Skin of body (tissue), 2 donors: ENCODE measurements around the gene L3HYPDH. TPM values are rescaled to one million over a fixed set of nuclear protein-coding genes. Genes with fewer than 3 reads are reported as not detected.

Experiments used
- DNase-seq: peaks from one replicate; lab custom pipeline; 2025; lab: John Stamatoyannopoulos, UW
- total RNA-seq: library from RNA; depleted of rRNA; stranded (reverse); fragments of >200 nt; gene quantifications from one replicate; pipeline ENCODE4 v1.2.3, GENCODE V29; 2014

L3HYPDH gene
- total RNA-seq, result 35.1 TPM

GRCh38 chr14:59483819-59484638, at the start of gene L3HYPDH, which contains the start of gene JKAMP:
TSS of gene L3HYPDH (minus strand) at chr14:59484408. CDS start at chr14:59484316, 92 bp downstream.
TSS of gene JKAMP (plus strand) at chr14:59484517. CDS start at chr14:59484590, 73 bp downstream.
- DNase-seq, result peak; percentile 96

GRCh38 chr14:59532419-59532818, 48.2 kb upstream of the L3HYPDH start:
- no peak for DNase-seq

GRCh38 chr14:59530349-59530748, 46.1 kb upstream of the L3HYPDH start:
- DNase-seq, result no peak

GRCh38 chr14:59529189-59529588, 45.0 kb upstream of the L3HYPDH start:
- DNase-seq, result no peak

GRCh38 chr14:59520224-59520623, 36.0 kb upstream of the L3HYPDH start:
- DNase-seq, result no peak

GRCh38 chr14:59511916-59512575, 27.8 kb upstream of the L3HYPDH start:
- no peak for DNase-seq

- no peak for DNase-seq
These were observed 26.8 kb upstream of the L3HYPDH start for GRCh38 chr14:59510966-59511365.

- no peak for DNase-seq
These were observed 25.8 kb upstream of the L3HYPDH start for GRCh38 chr14:59510001-59510400.

GRCh38 chr14:59509101-59509500, 24.9 kb upstream of the L3HYPDH start:
- no peak for DNase-seq

- DNase-seq, result no peak
These were observed 23.5 kb upstream of the L3HYPDH start for GRCh38 chr14:59507752-59508103.

- peak; percentile 21 for DNase-seq
These were observed 23.0 kb upstream of the L3HYPDH start for GRCh38 chr14:59507063-59507751.

- no peak for DNase-seq
These were observed 19.0 kb upstream of the L3HYPDH start for GRCh38 chr14:59503256-59503655.

GRCh38 chr14:59500732-59501131, 16.5 kb upstream of the L3HYPDH start:
- no peak for DNase-seq

- DNase-seq, result no peak
These were observed 8.2 kb upstream of the L3HYPDH start for GRCh38 chr14:59492384-59492783.

- no peak for DNase-seq
These were observed 6.5 kb upstream of the L3HYPDH start for GRCh38 chr14:59490756-59491155.

- peak; percentile 73 for DNase-seq
These were observed 499 bp upstream of the L3HYPDH start for GRCh38 chr14:59484639-59485175.

GRCh38 chr14:59483363-59483762, 845 bp downstream of the L3HYPDH start:
- DNase-seq, result peak; percentile 35

- peak; percentile 49 for DNase-seq
These were observed 1.5 kb downstream of the L3HYPDH start for GRCh38 chr14:59482541-59483331.

- peak; percentile 7 for DNase-seq
These were observed 2.2 kb downstream of the L3HYPDH start for GRCh38 chr14:59481871-59482540.

- DNase-seq, result no peak
These were observed 2.8 kb downstream of the L3HYPDH start for GRCh38 chr14:59481407-59481806.
